ENCODE measurements around the gene FAM163A.
"Not testable (repeated sequence)": the region's sequence is repeated elsewhere in the genome, so short reads cannot be mapped to it uniquely, and the experiment has no call there.

DNA sequence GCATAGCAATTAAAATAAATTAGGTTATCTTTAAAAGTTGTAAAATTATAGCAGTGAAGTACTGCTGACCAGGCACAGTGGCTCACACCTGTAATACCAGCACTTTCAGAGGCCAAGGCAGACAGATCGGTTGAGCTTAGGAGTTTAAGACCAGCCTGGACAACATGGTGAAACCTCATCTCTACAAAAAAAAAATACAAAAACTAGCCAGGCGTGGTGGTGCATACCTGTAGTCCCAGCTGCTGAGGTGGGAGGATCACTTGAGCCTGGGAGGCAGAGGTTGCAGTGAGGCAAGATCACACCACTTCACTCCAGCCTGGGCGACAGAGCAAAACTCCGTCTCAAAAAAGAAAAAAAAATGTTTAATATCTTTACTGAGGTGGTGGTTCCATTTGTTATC lies 112.7 kb downstream of the FAM163A start:
- TF ChIP-seq, protein P1, sequence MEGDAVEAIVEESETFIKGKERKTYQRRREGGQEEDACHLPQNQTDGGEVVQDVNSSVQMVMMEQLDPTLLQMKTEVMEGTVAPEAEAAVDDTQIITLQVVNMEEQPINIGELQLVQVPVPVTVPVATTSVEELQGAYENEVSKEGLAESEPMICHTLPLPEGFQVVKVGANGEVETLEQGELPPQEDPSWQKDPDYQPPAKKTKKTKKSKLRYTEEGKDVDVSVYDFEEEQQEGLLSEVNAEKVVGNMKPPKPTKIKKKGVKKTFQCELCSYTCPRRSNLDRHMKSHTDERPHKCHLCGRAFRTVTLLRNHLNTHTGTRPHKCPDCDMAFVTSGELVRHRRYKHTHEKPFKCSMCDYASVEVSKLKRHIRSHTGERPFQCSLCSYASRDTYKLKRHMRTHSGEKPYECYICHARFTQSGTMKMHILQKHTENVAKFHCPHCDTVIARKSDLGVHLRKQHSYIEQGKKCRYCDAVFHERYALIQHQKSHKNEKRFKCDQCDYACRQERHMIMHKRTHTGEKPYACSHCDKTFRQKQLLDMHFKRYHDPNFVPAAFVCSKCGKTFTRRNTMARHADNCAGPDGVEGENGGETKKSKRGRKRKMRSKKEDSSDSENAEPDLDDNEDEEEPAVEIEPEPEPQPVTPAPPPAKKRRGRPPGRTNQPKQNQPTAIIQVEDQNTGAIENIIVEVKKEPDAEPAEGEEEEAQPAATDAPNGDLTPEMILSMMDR (IDR thresholded peaks at IDR 0.05; ENCODE audit: low read depth, low read length, poor library complexity, severe bottlenecking), result not testable (repeated sequence)
- not testable (repeated sequence) for TF ChIP-seq EZH2phosphoT487 (IDR thresholded peaks at IDR 0.05; ENCODE audit: borderline replicate concordance, low read length)

All from DOHH2 (cell line).